Measurements from ENCODE around the gene PSEN1. TPM values are rescaled to one million over a fixed set of nuclear protein-coding genes. Genes with fewer than 3 reads are reported as not detected.
"Not testable (repeated sequence)": the region's sequence is repeated elsewhere in the genome, so short reads cannot be mapped to it uniquely, and the experiment has no call there.

The PSEN1 gene
- total and polyA plus RNA-seq, 2 experiments from 2014 or later, result 14.6 to 35.7 TPM

GRCh38 chr14:73180969-73181368, 44.7 kb downstream of the PSEN1 start:
- H4K20me1 ChIP-seq (replicated peaks; ENCODE audit: insufficient read depth); H3K4me3 ChIP-seq; H3K27me3 ChIP-seq (ENCODE audit: insufficient read depth); DNase-seq (ENCODE audit: low spot score); H3K27ac ChIP-seq (ENCODE audit: low read depth); H3K9me2 ChIP-seq (ENCODE audit: insufficient read depth); ATAC-seq; H3K27me3 Mint-ChIP-seq (ENCODE audit: insufficient read depth, low read depth, poor library complexity); H3K27ac Mint-ChIP-seq; H3F3A ChIP-seq (replicated peaks; ENCODE audit: low read depth); H3K79me2 ChIP-seq (replicated peaks; ENCODE audit: insufficient read depth); H3K4me1 ChIP-seq (ENCODE audit: insufficient read depth); H3K4me3 Mint-ChIP-seq; H3K36me3 ChIP-seq (ENCODE audit: insufficient read depth); H2AFZ ChIP-seq; H3K4me2 ChIP-seq: not testable (repeated sequence)
- peaks cover 35% of the 10 kb centered on the region for H3K36me3 Mint-ChIP-seq (ENCODE audit: low read depth)
- H3K4me1 Mint-ChIP-seq, result peaks cover 19% of the 10 kb centered on the region; the same call in 2 of the 3 replicates
- peaks cover 12% of the 10 kb centered on the region for H3K9me3 Mint-ChIP-seq

DNA sequence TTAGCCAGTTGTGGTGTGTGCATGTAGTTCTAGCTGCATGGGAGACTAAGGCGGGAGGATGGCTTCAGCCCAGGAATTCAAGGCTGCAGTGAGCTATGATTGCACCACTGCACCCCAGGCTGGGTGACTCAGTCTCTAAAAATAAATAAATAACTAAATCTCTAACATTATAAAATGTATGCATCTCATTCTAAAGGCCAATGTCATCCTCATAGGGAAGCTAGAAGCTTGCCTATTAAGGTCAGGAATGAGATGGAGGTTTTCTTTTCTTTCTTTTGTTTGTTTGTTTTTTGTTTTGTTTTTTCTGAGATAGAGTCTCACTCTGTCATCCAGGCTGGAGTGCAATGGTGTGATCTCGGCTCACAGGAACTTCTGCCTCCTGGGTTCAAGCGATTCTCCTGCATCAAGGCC, 52.2 kb downstream of the PSEN1 start:
- Histone ChIP-seq H3K9me2 (ENCODE audit: insufficient read depth) (no peaks in the 10 kb centered on the region), H3K4me1 (ENCODE audit: insufficient read depth) (no peaks in the 10 kb centered on the region), H3K27me3 (ENCODE audit: insufficient read depth) (no peaks in the 10 kb centered on the region), H3K79me2 (replicated peaks; ENCODE audit: insufficient read depth) (no peaks in the 10 kb centered on the region), H3F3A (replicated peaks; ENCODE audit: low read depth) (0 out of 2 replicates have a peak, but pooled peaks cover 3% of the 10 kb centered on the region), H2AFZ (no peak overlapping the region), H4K20me1 (replicated peaks; ENCODE audit: insufficient read depth) (no peaks in the 10 kb centered on the region; the same call in 1 of the 2 replicates), H3K4me2 (no peak overlapping the region), H3K27ac (ENCODE audit: low read depth) (no peak overlapping the region), H3K4me3 (no peak overlapping the region), H3K36me3 (ENCODE audit: insufficient read depth) (peaks cover 4% of the 10 kb centered on the region)
- no peak overlapping the region for H3K4me3 Mint-ChIP-seq
- peaks cover 3% of the 10 kb centered on the region for H3K27me3 Mint-ChIP-seq (ENCODE audit: insufficient read depth, low read depth, poor library complexity)
- H3K4me1 Mint-ChIP-seq, result no peaks in the 10 kb centered on the region
- no peak overlapping the region for H3K27ac Mint-ChIP-seq
- TF ChIP-seq JUNB (IDR thresholded peaks at IDR 0.05; ENCODE audit: unreplicated experiment), result no peak
- no peak for TF ChIP-seq NANOG (IDR thresholded peaks at IDR 0.05; ENCODE audit: borderline replicate concordance)
- TF ChIP-seq EZH2 (IDR thresholded peaks at IDR 0.05; ENCODE audit: low read depth, unreplicated experiment), result no peak
- no peak for TF ChIP-seq EZH2phosphoT487 (IDR thresholded peaks at IDR 0.05; ENCODE audit: unreplicated experiment)
- TF ChIP-seq POLR2AphosphoS5 (IDR thresholded peaks at IDR 0.05; ENCODE audit: low read depth), result no peak
- TF ChIP-seq CTCF (conservative IDR thresholded peaks at IDR 0.05; ENCODE audit: low read depth in 2 of 2), result no peak
- TF ChIP-seq STAT1 (IDR thresholded peaks at IDR 0.05; ENCODE audit: unreplicated experiment), result no peak
- H3K9me3 Mint-ChIP-seq, result peaks cover 17% of the 10 kb centered on the region
- ATAC-seq (no peak), DNase-seq (ENCODE audit: low spot score) (no peak)
- H3K36me3 Mint-ChIP-seq (ENCODE audit: low read depth), result peaks cover 49% of the 10 kb centered on the region

- no peaks in the 10 kb centered on the region for H3K4me1 ChIP-seq (ENCODE audit: insufficient read depth)
- H3K9me2 ChIP-seq (ENCODE audit: insufficient read depth), result no peaks in the 10 kb centered on the region
- Mint-ChIP-seq H3K36me3 (ENCODE audit: low read depth) (peaks cover 56% of the 10 kb centered on the region), H3K9me3 (peaks cover 17% of the 10 kb centered on the region), H3K27me3 (ENCODE audit: insufficient read depth, low read depth, poor library complexity) (peaks cover 5% of the 10 kb centered on the region), H3K4me1 (no peaks in the 10 kb centered on the region), H3K4me3 (no peak overlapping the region), H3K27ac (no peak overlapping the region)
- ATAC-seq (no peak), DNase-seq (ENCODE audit: low spot score) (no peak)
- H3K79me2 ChIP-seq (replicated peaks; ENCODE audit: insufficient read depth), result no peaks in the 10 kb centered on the region
- H4K20me1 ChIP-seq (replicated peaks; ENCODE audit: insufficient read depth), result no peaks in the 10 kb centered on the region; the same call in 1 of the 2 replicates
- 0 out of 2 replicates have a peak, but pooled peaks cover 3% of the 10 kb centered on the region for H3F3A ChIP-seq (replicated peaks; ENCODE audit: low read depth)
- H3K4me3 ChIP-seq, result no peak overlapping the region
- TF ChIP-seq REST (IDR thresholded peaks at IDR 0.05; ENCODE audit: unreplicated experiment) (no peak), ZNF114 (CRISPR knock-in tag; IDR thresholded peaks at IDR 0.05) (no peak), ZNF331 (CRISPR knock-in tag; IDR thresholded peaks at IDR 0.05; ENCODE audit: low read depth) (no peak)
- no peak overlapping the region for H3K4me2 ChIP-seq
- no peak overlapping the region for H3K27ac ChIP-seq (ENCODE audit: low read depth)
- H3K36me3 ChIP-seq (ENCODE audit: insufficient read depth), result peaks cover 4% of the 10 kb centered on the region
- H2AFZ ChIP-seq, result no peak overlapping the region
- no peaks in the 10 kb centered on the region for H3K27me3 ChIP-seq (ENCODE audit: insufficient read depth)
Observed at GRCh38 chr14:73189651-73190050, 53.3 kb downstream of the PSEN1 start.
